COR-L47 (cell line): Measurements from ENCODE around the gene LHFPL2.

ENCODE experiments used
- DNase-seq: peaks from one replicate; lab custom pipeline; 2025; lab: John Stamatoyannopoulos, UW

Gene LHFPL2

DNA sequence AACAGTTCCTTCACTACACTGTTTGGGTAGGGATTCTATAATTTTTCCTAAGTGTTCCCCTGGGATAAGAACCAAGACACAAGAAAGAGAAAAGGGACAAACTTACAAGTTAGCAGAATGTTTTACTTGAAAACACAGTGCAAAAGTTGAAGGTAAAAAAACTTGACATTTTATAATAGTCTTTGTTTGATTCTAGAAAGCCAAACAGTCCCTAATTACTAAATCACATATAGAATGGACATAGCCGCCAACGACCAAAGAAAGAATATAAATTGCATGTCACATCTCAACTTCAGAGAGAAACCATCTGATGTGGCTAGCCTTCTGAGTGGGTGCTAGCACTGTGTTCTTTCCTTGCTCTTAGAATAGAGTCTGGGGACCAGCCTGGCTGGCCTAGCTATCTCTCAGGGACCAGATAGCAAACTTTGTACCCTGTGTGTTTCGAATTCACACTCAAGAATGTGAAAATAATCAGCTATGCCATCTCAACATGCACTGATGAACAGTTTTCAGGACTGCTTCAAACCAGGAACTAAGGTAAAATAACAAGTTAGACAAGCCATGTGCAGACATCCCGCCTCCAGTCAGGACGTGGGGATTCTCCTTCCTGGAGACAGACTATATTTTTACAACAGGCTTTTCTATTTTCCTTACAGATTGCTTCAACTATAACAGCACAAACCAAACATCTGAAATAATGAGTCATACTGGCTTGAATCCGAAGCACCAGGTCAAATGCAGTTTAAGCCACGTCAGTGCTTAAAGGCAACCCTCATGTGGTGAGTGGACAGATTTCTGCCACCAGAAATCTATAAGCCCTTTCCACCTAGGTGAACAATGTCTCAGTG lies 53.7 kb downstream of the LHFPL2 start:
- DNase-seq: no peak

DNA sequence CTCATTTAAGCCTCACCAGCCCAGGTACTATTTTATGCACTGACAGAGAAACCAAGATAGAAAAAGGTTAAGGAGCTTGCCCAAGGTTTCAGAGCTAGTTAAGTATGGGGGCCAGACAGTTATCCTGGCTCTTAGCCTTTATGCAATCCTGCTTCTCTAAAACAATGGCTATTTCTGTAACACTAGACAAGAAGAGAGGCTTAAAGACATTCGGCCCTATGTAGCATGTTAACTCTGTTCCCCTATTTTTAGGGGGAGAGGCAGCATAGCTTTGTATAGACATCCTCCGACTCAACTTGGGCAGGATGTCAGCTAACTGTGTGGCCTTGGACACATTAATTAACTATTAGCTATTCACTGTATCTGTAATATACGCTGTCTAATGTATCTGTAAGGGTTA lies 54.6 kb downstream of the LHFPL2 start:
- no peak for DNase-seq

DNA sequence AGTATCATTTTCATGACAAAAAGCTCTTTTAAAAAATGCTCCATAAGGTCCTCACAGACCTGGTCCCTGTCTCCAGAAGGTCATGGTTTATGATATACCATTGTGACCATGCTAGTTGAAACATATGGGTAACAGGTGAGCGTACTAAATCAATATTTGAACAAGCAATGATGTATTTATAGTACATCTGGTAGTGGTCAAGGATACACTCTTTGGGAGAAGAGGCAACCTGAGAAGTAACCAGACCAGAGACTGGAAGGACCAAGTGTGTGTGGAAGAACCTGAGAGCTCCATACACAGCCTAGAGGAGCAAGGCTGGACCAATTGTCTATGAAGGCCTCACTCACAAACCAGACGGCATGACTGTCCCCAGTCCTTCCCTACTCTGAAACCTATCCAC lies 55.1 kb downstream of the LHFPL2 start:
- DNase-seq: no peak

DNA sequence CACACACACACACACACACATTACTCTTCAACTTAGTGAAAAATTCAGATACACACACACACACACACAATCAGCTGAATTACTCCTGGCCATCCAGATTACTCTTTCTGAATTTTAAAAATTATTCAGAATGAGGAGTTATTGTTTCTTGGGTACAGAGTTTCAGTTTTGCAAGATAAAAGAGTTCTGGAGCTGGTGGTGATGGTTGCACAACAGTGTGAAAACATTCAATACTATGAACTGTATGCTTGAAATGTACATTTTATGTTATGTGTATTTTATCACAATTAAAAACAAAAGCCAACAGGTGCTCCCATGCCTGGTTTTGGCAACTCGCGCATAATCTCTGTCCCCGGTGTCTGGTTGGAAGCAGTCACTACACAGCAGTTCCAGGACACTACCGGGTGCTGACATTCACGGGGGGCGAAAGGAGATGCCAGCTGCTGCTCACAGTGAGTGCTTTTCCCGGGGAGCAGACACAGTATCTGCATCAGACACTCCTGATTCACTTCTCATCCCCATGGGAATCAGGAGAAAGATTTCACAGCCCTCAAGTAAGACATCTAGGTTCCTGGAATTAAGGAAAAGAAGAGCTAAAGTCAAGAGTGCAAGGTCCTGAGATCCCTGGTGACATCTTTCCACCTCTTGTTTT lies 55.7 kb downstream of the LHFPL2 start:
- DNase-seq: no peak

DNA sequence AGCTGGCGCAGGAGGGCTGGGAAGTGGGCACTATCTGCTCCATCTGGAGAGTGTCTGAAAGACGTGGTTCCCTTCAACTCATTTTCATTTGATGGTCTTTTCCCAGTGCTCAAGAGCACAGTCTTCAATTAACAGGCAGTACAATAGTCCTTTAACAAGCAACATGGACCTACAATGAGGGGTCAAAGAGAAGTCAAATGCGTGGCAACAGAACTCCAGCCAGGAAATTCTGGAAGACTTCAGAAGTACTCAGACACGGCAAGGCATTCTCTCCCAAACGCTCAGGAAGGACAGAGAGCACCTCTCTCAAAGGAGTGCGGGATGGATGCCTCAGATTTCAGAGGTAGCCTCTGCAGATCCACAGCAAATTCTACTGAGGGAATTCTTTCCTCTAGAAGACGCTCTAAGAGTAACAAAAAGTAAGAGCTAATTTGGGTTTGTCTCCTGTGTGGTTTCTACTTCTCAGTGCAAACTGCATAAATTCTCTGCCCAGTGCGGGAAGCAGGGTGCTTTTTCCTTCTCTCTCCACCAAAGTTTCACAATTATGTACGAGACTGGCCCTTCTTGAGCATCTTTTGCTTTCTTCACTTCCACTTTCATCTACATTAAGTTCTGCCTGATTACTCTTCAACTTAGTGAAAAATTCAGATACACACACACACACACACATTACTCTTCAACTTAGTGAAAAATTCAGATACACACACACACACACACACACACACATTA lies 56.4 kb downstream of the LHFPL2 start:
- no peak for DNase-seq

DNA sequence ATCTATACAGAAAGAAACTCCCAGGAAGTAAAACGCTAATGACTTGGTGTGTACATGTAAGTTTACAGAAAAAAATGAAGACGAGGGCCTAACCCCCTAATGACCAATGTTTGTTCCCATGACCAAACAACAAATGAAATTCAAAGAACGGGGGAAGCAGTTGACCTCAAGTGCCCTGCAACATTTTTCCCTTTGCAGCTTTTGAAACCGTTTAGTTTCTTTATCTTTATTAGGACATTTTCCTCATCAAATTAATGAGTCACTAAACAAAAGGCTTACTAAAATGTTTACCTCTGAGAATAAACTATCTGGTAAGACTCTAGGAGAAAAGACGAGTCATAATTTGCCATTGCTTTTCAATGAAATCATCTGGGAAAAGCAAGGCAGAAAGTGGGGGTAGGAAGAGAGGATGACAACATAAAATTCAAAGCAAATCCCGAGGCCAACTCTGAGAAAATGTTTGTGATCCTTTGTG lies 57.4 kb downstream of the LHFPL2 start:
- DNase-seq: no peak

DNA sequence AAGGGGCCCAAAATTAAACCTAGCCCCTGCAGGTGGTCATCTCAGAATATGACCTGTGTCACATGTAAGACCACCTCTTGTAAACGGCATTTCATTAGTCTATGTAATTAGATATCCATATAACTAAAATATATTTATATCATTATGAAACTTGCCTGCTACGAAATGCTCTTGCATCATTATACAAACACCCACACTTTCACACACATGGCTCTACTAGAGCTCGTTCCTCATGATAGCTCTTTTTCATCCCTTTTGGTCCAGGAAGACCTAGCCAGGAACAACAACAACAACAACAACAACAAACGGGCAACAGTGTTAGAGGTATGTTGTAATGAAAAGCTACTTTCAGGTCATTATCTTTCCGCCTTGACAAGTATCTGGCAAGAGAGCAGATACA lies 58.6 kb downstream of the LHFPL2 start:
- DNase-seq: no peak

DNA sequence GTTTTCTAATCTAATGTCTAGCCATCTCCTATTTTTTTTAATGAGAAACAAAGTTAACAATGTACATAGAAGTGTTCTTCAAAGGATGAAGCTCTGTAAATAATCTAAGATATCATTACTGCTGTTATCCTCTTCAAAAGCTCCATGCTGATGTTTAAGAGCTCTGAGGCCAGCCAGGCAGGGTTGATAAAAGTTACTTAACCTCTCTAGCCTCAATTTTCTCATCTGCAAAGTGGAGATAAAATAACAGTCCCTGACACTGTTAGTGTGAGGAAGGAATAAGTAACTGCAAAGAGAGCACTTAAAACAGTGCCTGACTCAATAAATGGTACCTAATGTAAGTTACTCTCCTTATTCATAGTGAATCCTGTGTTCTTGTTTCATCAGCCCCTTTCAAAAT lies 60.1 kb downstream of the LHFPL2 start:
- DNase-seq: no peak

DNA sequence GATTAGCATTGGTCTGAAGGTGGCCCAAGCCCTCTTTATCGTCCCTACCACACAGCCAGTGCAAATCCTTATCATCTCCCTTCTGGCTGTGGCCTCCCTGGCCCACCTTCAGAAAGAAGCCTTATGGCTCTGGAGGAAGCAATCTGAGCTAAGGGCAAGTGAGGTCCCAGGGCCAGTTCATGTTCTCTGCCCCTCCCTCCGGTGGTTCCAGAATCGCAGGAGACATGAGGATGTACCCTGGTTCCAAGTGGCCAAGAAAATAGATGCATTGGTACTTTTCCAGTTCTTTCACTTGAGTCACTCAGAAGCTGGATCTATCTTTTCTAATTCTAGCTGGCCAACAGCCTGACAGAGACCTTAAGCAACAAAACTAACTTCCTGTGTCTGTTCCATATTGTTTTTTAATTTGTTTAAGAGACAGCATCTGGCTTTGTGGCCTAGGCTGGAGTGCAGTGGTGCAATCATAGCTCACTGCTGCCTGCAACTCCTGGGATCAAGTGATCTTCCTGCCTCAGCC lies 60.7 kb downstream of the LHFPL2 start:
- DNase-seq: no peak

DNA sequence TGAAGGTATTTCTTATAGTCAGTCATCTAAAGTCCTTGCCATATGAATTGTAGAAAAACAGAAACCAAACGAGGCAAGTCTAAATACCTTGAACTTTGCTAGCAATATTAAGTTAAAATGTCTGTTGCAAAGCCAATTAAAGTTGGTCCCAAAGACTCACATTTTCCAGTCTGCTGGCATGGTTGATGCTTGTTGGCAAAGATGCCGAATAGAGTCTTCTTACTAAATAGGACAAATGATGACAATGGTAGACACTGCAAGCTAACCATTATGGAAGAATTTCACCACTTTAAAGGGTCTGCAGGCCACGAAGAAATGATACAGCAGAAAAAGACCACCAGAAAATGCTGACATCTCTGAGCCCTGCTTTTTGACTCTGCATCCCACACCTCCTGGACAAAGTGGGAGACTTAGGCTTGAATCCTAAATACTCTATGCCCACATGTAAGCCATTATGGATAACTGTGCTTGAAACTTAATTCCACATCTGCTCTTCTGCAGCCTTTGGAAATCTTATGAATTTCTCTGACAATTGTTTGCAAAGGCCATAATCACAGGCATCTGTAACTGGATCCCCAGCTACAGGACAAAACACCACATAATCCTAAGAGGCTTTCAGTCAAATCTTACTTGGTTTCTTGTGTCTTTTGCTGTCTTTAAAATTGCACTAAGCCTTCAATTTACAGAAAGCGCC lies 61.3 kb downstream of the LHFPL2 start:
- DNase-seq: no peak

DNA sequence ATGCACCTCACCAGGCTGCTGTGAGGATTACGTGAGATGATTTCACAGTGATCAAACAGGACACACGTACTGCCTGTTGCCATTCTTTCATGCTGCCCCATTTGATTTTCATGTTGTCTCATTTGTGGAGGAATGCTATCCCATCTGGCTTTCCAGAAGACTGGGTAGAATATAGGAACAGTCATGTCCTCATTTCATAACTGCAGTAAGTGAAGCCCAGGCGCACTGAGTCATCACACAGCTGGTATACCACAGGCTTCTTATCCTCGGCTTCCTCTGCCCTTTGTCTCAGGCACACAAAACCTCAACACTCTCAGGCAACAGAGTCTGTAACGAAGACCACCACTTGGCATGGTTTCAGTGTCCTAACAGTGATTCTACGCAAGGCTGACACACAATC lies 62.3 kb downstream of the LHFPL2 start:
- DNase-seq: no peak

DNA sequence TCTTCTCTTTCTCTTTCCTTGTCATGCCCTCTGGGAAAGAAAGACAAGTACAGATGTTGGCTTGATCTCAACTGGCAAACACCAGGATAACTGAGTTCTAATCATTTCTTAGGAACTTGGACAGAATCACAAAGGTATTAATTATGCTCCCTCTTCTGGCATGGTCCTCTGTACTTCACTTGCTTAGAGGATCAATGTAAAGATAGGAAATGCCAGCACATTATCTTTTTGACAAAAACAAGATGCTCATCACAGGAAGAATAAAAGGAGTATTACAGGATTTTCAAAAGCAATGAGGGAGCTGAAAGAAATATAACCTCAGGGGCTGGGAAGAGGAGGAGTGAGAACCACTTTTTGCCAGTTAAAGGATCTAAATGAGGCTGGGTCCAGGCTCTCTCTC lies 70.6 kb downstream of the LHFPL2 start:
- no peak for DNase-seq

DNA sequence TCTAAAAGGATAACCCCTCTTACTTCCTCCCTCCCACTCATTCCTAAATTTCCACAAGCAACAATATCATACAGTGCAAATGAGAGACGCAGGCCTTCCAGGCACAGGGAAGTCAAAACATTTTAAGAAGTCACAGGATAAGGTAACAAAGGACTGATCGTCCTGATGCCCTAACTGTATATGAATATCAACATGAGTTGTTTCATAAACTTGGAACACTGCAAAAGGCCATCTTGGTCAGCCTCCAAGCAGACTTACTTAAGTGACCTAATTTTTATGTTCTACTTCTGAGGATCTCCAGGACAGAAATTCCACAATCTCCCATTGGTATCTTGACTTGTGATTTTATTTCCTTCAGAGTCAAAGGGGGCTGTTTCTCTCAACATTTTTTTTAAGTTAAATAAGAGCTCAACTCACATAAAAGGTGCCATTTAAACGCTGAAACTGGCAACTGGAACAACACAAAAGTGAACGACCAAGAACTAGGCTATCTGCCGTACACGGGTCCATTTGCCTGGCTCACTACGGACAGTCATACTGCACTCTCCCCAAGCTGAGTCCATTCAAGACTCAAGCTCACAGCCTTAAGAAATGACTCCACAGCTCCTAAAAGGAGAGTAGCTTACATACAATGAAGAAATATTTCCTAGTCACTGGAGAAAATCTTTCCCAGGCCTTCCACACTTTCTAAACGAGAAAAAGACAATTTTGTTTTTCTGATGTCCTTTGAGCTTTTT lies 71.3 kb downstream of the LHFPL2 start:
- DNase-seq: no peak

DNA sequence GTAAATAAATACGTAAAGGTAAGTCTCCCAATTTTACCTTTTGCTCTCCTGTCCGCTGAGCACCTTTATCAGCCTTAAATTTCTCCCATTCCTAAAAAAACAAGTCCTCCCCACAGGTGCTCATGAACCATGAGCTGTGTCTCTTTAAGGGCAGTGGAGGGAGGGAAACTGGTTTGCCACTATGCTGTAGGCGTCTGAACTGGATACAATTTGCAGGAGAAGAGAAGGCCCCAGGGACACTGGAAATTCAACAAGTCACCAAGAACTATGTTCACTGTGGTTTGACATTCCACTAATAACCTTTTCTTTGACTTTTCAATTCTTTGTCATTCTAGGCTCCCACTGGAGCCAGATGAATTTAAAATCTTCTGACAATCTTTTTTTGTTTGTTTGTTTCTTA lies 72.2 kb downstream of the LHFPL2 start:
- no peak for DNase-seq

DNA sequence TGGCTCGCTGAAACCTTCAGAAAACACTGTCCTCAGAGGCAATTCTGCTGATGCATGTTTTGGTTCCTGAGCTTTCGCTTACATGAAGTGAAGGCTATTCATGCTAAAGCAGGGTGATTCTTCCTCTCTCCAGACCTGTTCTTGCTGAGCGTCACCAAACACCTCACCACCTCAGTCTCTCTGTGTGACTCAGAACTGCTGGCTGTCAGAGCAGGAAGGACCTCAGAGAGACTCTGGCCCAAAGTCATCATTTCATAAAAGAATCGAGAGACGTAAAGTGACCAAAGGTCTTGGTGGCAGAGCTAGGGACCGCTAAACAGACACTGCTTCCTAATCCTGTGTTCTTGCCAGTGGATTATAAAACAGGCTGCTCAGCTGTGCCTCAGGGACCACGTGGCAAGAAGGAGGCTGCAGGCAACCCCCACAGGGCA lies 73.8 kb downstream of the LHFPL2 start:
- no peak for DNase-seq

DNA sequence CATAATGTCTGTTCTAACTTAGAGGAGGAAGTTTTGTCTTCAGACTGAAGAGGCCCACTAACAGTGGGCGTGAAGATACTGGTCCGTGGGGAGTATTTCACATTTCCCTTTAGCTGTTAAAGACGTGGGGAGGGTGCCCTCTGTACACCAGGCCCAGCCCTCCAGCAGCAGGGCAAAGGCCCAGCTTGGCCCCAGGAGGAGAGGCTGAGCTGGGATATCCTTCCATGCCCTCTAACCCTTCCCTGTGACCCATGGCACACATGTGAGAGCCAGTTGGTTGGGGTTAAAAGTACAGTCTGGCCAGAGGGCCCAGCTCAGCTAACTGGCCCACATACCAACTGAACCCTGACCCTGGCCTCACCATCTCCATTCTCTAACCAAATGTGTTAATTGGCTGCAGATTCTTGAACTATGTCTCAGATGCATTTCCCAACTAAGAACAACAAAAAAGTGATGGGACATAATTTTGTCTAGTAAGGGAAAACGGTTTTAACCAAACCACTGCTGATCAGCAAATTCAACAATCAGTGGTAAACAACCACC lies 74.4 kb downstream of the LHFPL2 start:
- DNase-seq: no peak

DNA sequence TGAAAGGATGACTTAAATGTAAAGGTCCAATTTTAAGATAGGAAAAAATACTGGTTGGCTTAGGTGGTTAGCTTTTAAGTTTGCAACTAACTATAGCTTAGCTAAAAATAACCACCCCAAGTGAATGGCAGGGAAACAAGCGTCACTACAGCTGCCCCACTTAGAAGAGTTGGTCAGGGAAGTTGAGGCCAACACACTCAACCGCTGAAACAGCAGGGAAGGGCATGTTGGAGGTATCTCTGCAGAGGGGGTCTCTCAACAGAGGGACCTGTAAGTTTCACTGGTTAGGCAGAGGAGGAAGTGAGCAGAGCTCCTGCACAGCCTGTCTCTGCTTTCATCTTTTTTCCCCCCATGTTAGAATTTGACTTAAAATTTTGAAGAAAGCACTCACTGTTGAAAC lies 75.3 kb downstream of the LHFPL2 start:
- no peak for DNase-seq

DNA sequence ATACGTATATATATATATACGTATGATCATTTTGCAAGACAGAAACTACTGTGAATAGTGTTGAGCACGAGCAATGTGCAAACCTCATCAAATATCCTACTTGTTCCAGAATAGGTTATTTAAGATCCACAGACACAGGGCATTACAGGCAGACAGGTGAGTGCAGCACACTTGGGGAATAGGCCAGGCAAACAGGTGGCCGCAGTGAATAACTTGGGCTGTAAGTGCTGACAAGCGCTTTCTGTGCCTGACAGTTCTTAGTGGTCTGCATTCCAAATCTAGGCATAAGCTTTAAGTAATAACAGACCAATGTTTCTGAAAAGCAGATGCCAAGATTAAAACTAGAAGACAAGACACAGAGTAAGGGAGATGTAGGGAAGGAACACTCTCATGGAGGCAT lies 77.9 kb downstream of the LHFPL2 start:
- DNase-seq: no peak

DNA sequence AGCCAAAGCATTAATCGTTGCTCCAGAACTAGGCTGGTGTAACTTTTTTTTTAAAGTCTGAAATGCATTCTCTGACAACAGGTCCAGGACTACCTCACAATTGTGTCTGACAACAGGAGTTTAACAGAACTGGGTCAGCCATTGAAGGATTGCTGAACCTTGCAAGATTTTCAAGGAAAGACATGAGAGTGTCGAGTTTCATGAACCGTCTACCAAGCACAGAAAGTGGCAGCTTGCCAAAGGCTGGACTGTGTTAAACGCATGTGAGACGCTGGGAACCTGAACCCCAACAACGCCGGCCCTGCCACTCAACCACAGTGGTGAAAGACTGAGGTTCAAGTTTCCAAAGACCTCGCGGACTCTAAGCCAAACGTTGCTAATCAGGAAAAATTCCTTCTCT lies 79.1 kb downstream of the LHFPL2 start:
- DNase-seq: no peak

DNA sequence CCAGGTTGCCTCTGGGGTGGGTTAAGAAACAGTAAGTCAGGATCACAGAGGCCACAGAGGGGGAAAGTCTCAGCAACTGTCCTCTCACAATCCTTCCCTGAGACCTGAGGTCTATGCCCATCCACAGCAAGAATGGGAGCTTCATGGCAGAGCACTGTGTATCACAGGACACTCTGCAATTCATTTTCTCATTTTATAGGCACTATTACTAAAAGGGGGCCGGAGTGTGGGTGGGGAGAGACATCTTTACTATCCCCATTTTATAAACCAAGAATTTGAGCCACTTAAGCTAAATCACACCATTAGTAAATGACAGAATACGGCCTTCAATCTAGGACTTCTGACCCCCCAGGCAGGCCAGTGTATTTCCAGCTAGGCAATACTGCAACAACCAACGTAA lies 79.9 kb downstream of the LHFPL2 start:
- no peak for DNase-seq

DNA sequence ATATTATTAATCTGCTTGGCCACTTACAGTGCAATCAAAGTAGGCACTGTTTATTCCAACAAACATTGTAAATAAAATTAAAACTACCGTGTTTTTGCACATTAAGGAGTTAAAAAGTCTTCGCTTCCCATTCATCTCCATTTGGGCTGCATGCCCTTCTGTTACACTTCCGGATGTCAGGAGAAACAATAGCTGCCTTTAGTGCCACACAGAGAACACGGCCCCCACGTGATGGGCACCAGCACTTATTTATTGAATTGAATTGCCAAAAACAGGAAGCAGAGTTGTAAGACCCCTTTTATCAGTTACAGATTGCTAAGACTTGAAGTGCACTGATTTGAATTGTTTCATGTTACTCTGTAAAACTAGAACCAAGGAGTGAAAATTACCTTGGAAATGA lies 80.4 kb downstream of the LHFPL2 start:
- no peak for DNase-seq
